Epithelial cell of proximal tubule (primary cell): ENCODE measurements around the gene NFIA. TPM values are rescaled to one million over a fixed set of nuclear protein-coding genes. Genes with fewer than 3 reads are reported as not detected.

Experiments
- DNase-seq: peaks from one replicate; pipeline ENCODE4 v3.0.0-alpha.2; 2011; ENCODE audit warnings: low read depth
- H3K4me3 ChIP-seq: 2 replicates; pipeline ENCODE4 v1.5.1; 2011; ENCODE audit warnings: low read depth, mild to moderate bottlenecking, low read length
- CTCF ChIP-seq: conservative IDR thresholded peaks from 2 replicates; pipeline ENCODE4 v1.5.1; 2012; ENCODE audit warnings: low read depth, mild to moderate bottlenecking, low read length
- total RNA-seq: library from RNA; depleted of rRNA; stranded (reverse); fragments of >200 nt; gene quantifications from 2 replicates; pipeline ENCODE4 v1.2.3, GENCODE V29; 2015

NFIA gene
- total RNA-seq, 1 donor from 2014 or later, result 1.6 TPM

GRCh38 chr1:61451572-61451968, 369.2 kb downstream of the NFIA start:
- TF ChIP-seq CTCF, result no peak
- no peak overlapping the region for H3K4me3 ChIP-seq
- DNase-seq, result no peak

GRCh38 chr1:61452176-61453035, 370.0 kb downstream of the NFIA start:
- no peak overlapping the region for H3K4me3 ChIP-seq
- DNase-seq, result no peak
- TF ChIP-seq CTCF, result no peak

- DNase-seq, result peak; percentile 81
- peak; percentile 97 for TF ChIP-seq CTCF
- no peak overlapping the region for H3K4me3 ChIP-seq
Observed at GRCh38 chr1:61453111-61453961, 371.0 kb downstream of the NFIA start.

GRCh38 chr1:61455400-61455799, 373.0 kb downstream of the NFIA start:
- H3K4me3 ChIP-seq, result no peak overlapping the region
- no peak for DNase-seq
- TF ChIP-seq CTCF, result no peak

- no peak overlapping the region for H3K4me3 ChIP-seq
- no peak for DNase-seq
- TF ChIP-seq CTCF, result no peak
Observed at GRCh38 chr1:61457526-61458040, 375.2 kb downstream of the NFIA start.

- no peak overlapping the region for H3K4me3 ChIP-seq
- TF ChIP-seq CTCF, result no peak
- no peak for DNase-seq
Observed at GRCh38 chr1:61459345-61459744, 377.0 kb downstream of the NFIA start.
